Common myeloid progenitor, CD34-positive (primary cell): ENCODE results near the gene CYP2J2.
"Not testable (repeated sequence)": the region's sequence is repeated elsewhere in the genome, so short reads cannot be mapped to it uniquely, and the experiment has no call there.

Source experiments
- CTCF ChIA-PET: fragments of 350-600 bp; sonication (Branson Sonifier 250); formaldehyde crosslinking; loops from one replicate; lab custom pipeline; 2021; ENCODE audit warnings: antibody characterized with exemption; lab: Charles Lee
- POLR2A ChIA-PET: fragments of 350-600 bp; sonication (Branson Sonifier 250); formaldehyde crosslinking; loops from one replicate; lab custom pipeline; 2021; ENCODE audit warnings: antibody characterized with exemption; lab: Charles Lee
- DNase-seq, 3 donors: peaks; one replicate each; pipeline versions ENCODE4 v3.0.0 to v3.0.0-alpha.2; 2013
- H3K27ac ChIP-seq, 2 experiments: 1 replicate in 1 of 2; 2 replicates in 1 of 2; pipeline ENCODE4 v1.7.0; 2013; ENCODE audit warnings: inconsistent platforms in 2 of 2, low read length in 2 of 2, mild to moderate bottlenecking in 2 of 2, low read depth in 1 of 2, moderate library complexity in 1 of 2; ENCODE audit not compliant: severe bottlenecking in 2 of 2, insufficient read depth in 1 of 2, poor library complexity in 1 of 2
- H3K27me3 ChIP-seq, 5 experiments: replicated peaks in 2 of 5; 1 replicate in 3 of 5; 2 replicates in 2 of 5; pipeline versions ENCODE4 v1.6.1 to v1.7.0; 2013; ENCODE audit warnings: low read length in 4 of 5, mild to moderate bottlenecking in 2 of 5, moderate library complexity in 2 of 5, inconsistent platforms in 1 of 5; ENCODE audit not compliant: insufficient read depth in 5 of 5, control insufficient read depth in 4 of 5
- H3K36me3 ChIP-seq, 4 experiments: 1 replicate in 2 of 4; 2 replicates in 2 of 4; pipeline versions ENCODE4 v1.6.1 to v1.7.0; 2013; ENCODE audit warnings: low read length in 3 of 4, control low read depth in 1 of 4, mild to moderate bottlenecking in 1 of 4; ENCODE audit not compliant: control insufficient read depth in 4 of 4, insufficient read depth in 4 of 4
- H3K4me1 ChIP-seq, 4 experiments: 1 replicate in 3 of 4; 2 replicates in 1 of 4; pipeline versions ENCODE4 v1.6.1 to v1.7.1; 2013; ENCODE audit warnings: low read length in 3 of 4, mild to moderate bottlenecking in 3 of 4, control low read depth in 1 of 4, inconsistent platforms in 1 of 4, moderate library complexity in 1 of 4; ENCODE audit not compliant: control insufficient read depth in 4 of 4, insufficient read depth in 4 of 4; ENCODE audit errors: control extremely low read depth in 1 of 4
- H3K4me3 ChIP-seq, 7 experiments: 1 replicate in 4 of 7; 2 replicates in 3 of 7; pipeline versions ENCODE4 v1.5.1 to v1.7.0; 2013; ENCODE audit warnings: mild to moderate bottlenecking in 7 of 7, low read length in 6 of 7, moderate library complexity in 6 of 7, inconsistent platforms in 2 of 7, low read depth in 2 of 7, control low read depth in 1 of 7; ENCODE audit not compliant: insufficient read depth in 4 of 7, control insufficient read depth in 1 of 7; ENCODE audit errors: extremely low read depth in 1 of 7
- H3K9me3 ChIP-seq, 5 experiments: 1 replicate in 4 of 5; 2 replicates in 1 of 5; pipeline versions ENCODE4 v1.6.1 to v1.7.1; 2013; ENCODE audit warnings: low read length in 4 of 5, mild to moderate bottlenecking in 2 of 5, inconsistent platforms in 1 of 5, low read depth in 1 of 5, moderate library complexity in 1 of 5; ENCODE audit not compliant: control insufficient read depth in 4 of 5, insufficient read depth in 2 of 5; ENCODE audit errors: control extremely low read depth in 1 of 5
- WGBS: methylation state at CpG from one replicate; pipeline ENCODE4 v1.1.5; 2013; ENCODE audit not compliant: insufficient coverage; 5-methylcytosine and 5-hydroxymethylcytosine counted together

Gene CYP2J2

GRCh38 chr1:59877108-59877682, 49.4 kb downstream of the CYP2J2 start:
- 96% methylated on average over 2 of the region's 2 CpGs for WGBS
- H3K27me3 ChIP-seq, result no peaks in the 10 kb centered on the region
- CTCF ChIA-PET, result no interaction called here
- no peak overlapping the region for H3K27ac ChIP-seq
- no peak overlapping the region for H3K4me3 ChIP-seq
- H3K4me1 ChIP-seq, result peaks cover 0 to 6% (median 5%) of the 10 kb centered on the region in 4 experiments
- peaks cover 0 to 9% (median 2%) of the 10 kb centered on the region in 4 experiments for H3K36me3 ChIP-seq
- DNase-seq, result no peak
- peaks cover 0 to 7% (median 2%) of the 10 kb centered on the region in 5 experiments for H3K9me3 ChIP-seq
- POLR2A ChIA-PET, result interaction anchor here (0.6 kb wide), 1 partner anchor 325 kb away, joined by 4 read pairs; no protein-coding TSS in a partner anchor

GRCh38 chr1:59871746-59872145, 54.8 kb downstream of the CYP2J2 start:
- ChIA-PET POLR2A (no interaction called here), CTCF (no interaction called here)
- no peak for DNase-seq
- H3K4me3 ChIP-seq, result no peak overlapping the region
- H3K27ac ChIP-seq, result no peak overlapping the region
- H3K36me3 ChIP-seq, result peaks cover 0 to 19% (median 6%) of the 10 kb centered on the region in 4 experiments
- H3K27me3 ChIP-seq, result no peaks in the 10 kb centered on the region
- H3K4me1 ChIP-seq, result no peaks in the 10 kb centered on the region
- peaks cover 0 to under 1% (median 0%) of the 10 kb centered on the region in 5 experiments for H3K9me3 ChIP-seq

- H3K36me3 ChIP-seq, result peaks cover 0 to 12% (median 8%) of the 10 kb centered on the region in 4 experiments
- H3K4me1 ChIP-seq, result no peaks in the 10 kb centered on the region
- H3K27ac ChIP-seq, result no peak overlapping the region
- H3K4me3 ChIP-seq, result no peak overlapping the region
- no peak for DNase-seq
- H3K9me3 ChIP-seq, result no peaks in the 10 kb centered on the region
- POLR2A ChIA-PET, result no interaction called here
- no peaks in the 10 kb centered on the region for H3K27me3 ChIP-seq
- WGBS, result no CpG with 5 or more reads among the region's 2 CpGs
- CTCF ChIA-PET, result no interaction called here
Measured at GRCh38 chr1:59866462-59866861, 60.1 kb downstream of the CYP2J2 start.

- no peak overlapping the region for H3K4me3 ChIP-seq
- CTCF ChIA-PET, result no interaction called here
- no peak overlapping the region for H3K27ac ChIP-seq
- no peak for DNase-seq
- peaks cover 0 to 9% (median 3%) of the 10 kb centered on the region in 4 experiments for H3K36me3 ChIP-seq
- peaks cover 0 to 11% (median 0%) of the 10 kb centered on the region in 5 experiments for H3K9me3 ChIP-seq
- no peaks in the 10 kb centered on the region for H3K4me1 ChIP-seq
- WGBS, result no CpG with 5 or more reads among the region's 5 CpGs
- no peaks in the 10 kb centered on the region for H3K27me3 ChIP-seq
- POLR2A ChIA-PET, result no interaction called here
Measured at GRCh38 chr1:59857679-59858354, 68.8 kb downstream of the CYP2J2 start.

- H3K4me1 ChIP-seq, result no peaks in the 10 kb centered on the region
- CTCF ChIA-PET, result interaction anchor here (1.6 kb wide), 1 partner anchor 37 kb away, joined by 4 read pairs; no protein-coding TSS in a partner anchor
- H3K27me3 ChIP-seq, result no peaks in the 10 kb centered on the region
- DNase-seq, result no peak
- POLR2A ChIA-PET, result no interaction called here
- H3K36me3 ChIP-seq, result peaks cover 0 to 9% (median 3%) of the 10 kb centered on the region in 4 experiments
- 98% methylated on average over 4 of the region's 4 CpGs for WGBS
- peaks cover 0 to 11% (median 0%) of the 10 kb centered on the region in 5 experiments for H3K9me3 ChIP-seq
- H3K27ac ChIP-seq, result no peak overlapping the region
- H3K4me3 ChIP-seq, result no peak overlapping the region
Measured at GRCh38 chr1:59856725-59857338, 69.7 kb downstream of the CYP2J2 start.

- DNase-seq, CTCF ChIA-PET, H3K4me1 ChIP-seq, H3K27me3 ChIP-seq, H3K4me3 ChIP-seq, POLR2A ChIA-PET, H3K27ac ChIP-seq: not testable (repeated sequence)
- Histone ChIP-seq H3K9me3 (peaks cover 0 to 15% (median 0%) of the 10 kb centered on the region in 5 experiments), H3K36me3 (peaks cover 0 to 11% (median 5%) of the 10 kb centered on the region in 4 experiments)
- WGBS, result no CpG with 5 or more reads among the region's 1 CpG
Measured at GRCh38 chr1:59855297-59855696, 71.3 kb downstream of the CYP2J2 start.

GRCh38 chr1:59852117-59852516, 74.5 kb downstream of the CYP2J2 start:
- H3K4me3 ChIP-seq, result no peak overlapping the region
- H3K27ac ChIP-seq, result no peak overlapping the region
- WGBS, result 100% methylated on average over 1 of the region's 1 CpG
- ChIA-PET CTCF (interaction anchor here (0.6 kb wide), 1 partner anchor 17 kb away, joined by 3 read pairs; no protein-coding TSS in a partner anchor), POLR2A (no interaction called here)
- no peak for DNase-seq
- H3K4me1 ChIP-seq, result no peaks in the 10 kb centered on the region
- peaks cover 2 to 26% (median 11%) of the 10 kb centered on the region in 4 experiments for H3K36me3 ChIP-seq
- no peaks in the 10 kb centered on the region for H3K27me3 ChIP-seq
- peaks cover 0 to 17% (median 0%) of the 10 kb centered on the region in 5 experiments for H3K9me3 ChIP-seq
